Activated CD8-positive, alpha-beta memory T cell treated with anti-CD3 and anti-CD28 coated beads, Interleukin-2, amount 50 U/mL, for 1 hour (primary cell): ENCODE data around the gene SIRPB2.
"Not testable (repeated sequence)": the region's sequence is repeated elsewhere in the genome, so short reads cannot be mapped to it uniquely, and the experiment has no call there.

ENCODE experiments used
- DNase-seq: peaks from one replicate; pipeline ENCODE4 v3.0.0-alpha.2; 2020; ENCODE audit errors: extremely low read depth

The SIRPB2 gene

GRCh38 chr20:1499528-1500420 is 8.6 kb upstream of the SIRPB2 start:
- no peak for DNase-seq

GRCh38 chr20:1497371-1497770 is 6.2 kb upstream of the SIRPB2 start:
- not testable (repeated sequence) for DNase-seq

- DNase-seq = no peak
Observed at GRCh38 chr20:1496930-1497329, 5.7 kb upstream of the SIRPB2 start.

- no peak for DNase-seq
Observed at GRCh38 chr20:1494436-1494835, 3.2 kb upstream of the SIRPB2 start.

- no peak for DNase-seq
Observed at GRCh38 chr20:1493536-1493935, 2.3 kb upstream of the SIRPB2 start.

- DNase-seq = no peak
Observed at GRCh38 chr20:1491860-1492642, 831 bp upstream of the SIRPB2 start.

- DNase-seq = no peak
Observed at GRCh38 chr20:1490643-1491195, 501 bp downstream of the SIRPB2 start.

GRCh38 chr20:1489764-1490436 is 1.3 kb downstream of the SIRPB2 start:
- DNase-seq = no peak

- no peak for DNase-seq
Observed at GRCh38 chr20:1489325-1489724, 1.9 kb downstream of the SIRPB2 start.

- no peak for DNase-seq
Observed at GRCh38 chr20:1486566-1486965, 4.7 kb downstream of the SIRPB2 start.

GRCh38 chr20:1484438-1485116 is 6.6 kb downstream of the SIRPB2 start:
- no peak for DNase-seq

- no peak for DNase-seq
Observed at GRCh38 chr20:1479831-1480595, 11.2 kb downstream of the SIRPB2 start.

- DNase-seq = no peak
Observed at GRCh38 chr20:1478566-1478965, 12.7 kb downstream of the SIRPB2 start.

- no peak for DNase-seq
Observed at GRCh38 chr20:1477896-1478490, 13.2 kb downstream of the SIRPB2 start.

GRCh38 chr20:1474817-1475603 is 16.2 kb downstream of the SIRPB2 start:
- no peak for DNase-seq

- no peak for DNase-seq
Observed at GRCh38 chr20:1474325-1474724, 16.9 kb downstream of the SIRPB2 start.

- no peak for DNase-seq
Observed at GRCh38 chr20:1473246-1474220, 17.7 kb downstream of the SIRPB2 start.

GRCh38 chr20:1472556-1473245 is 18.5 kb downstream of the SIRPB2 start:
- no peak for DNase-seq
